ENCODE measurements around the gene IL20RA. TPM values are rescaled to one million over a fixed set of nuclear protein-coding genes. Genes with fewer than 3 reads are reported as not detected.

Gene IL20RA
- total RNA-seq, 1 experiment from 2014 or later: 1.6 TPM

DNA sequence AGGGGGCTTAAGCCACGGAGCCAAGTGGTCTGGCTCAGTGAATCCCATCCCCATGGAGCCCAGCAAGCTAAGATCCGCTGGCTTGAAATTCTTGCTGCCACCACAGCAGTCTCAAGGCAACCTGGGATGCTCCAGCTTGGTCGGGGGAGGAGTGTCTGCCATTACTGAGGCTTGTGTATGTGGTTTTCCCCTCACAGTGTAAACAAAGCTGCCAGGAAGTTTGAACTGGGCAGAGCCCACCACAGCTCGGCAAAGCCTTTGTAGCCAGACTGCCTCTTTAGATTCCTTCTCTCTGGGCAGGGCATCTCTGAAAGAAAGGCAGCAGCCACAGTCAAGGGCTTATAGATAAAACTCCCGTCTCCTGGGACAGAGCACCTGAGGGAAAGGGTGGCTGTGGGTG is 25.5 kb upstream of the IL20RA start:
- intact Hi-C loops (cut with micrococcal nuclease; ENCODE audit: unreplicated experiment): loop anchor here (10.0 kb wide), 1 partner anchor 106 kb away; no protein-coding TSS in a partner anchor
- Mint-ChIP-seq H3K27me3 (ENCODE audit: insufficient read depth, unreplicated experiment) (peaks cover 6% of the 10 kb centered on the region), H3K27ac (ENCODE audit: unreplicated experiment) (no peak overlapping the region), H3K4me3 (ENCODE audit: unreplicated experiment) (no peak overlapping the region), H3K9me3 (ENCODE audit: unreplicated experiment) (peaks cover 10% of the 10 kb centered on the region), H3K4me1 (ENCODE audit: low read depth, unreplicated experiment) (no peaks in the 10 kb centered on the region), H3K36me3 (ENCODE audit: insufficient read depth, unreplicated experiment) (no peaks in the 10 kb centered on the region)
- no TSS peak for BruUV-seq (replicated peaks)
- Histone ChIP-seq H3K4me3 (ENCODE audit: low read depth, low read length) (no peak overlapping the region), H3K9me3 (no peaks in the 10 kb centered on the region), H3K4me1 (no peaks in the 10 kb centered on the region), H3K27me3 (replicated peaks; ENCODE audit: control insufficient read depth, insufficient read depth, low read length) (no peaks in the 10 kb centered on the region), H3K36me3 (ENCODE audit: control insufficient read depth, insufficient read depth, low read length) (no peaks in the 10 kb centered on the region)
- ChIA-PET POLR2A (no interaction called here), CTCF (no interaction called here)
- DNase-seq: no peak
- TF ChIP-seq, protein P1, sequence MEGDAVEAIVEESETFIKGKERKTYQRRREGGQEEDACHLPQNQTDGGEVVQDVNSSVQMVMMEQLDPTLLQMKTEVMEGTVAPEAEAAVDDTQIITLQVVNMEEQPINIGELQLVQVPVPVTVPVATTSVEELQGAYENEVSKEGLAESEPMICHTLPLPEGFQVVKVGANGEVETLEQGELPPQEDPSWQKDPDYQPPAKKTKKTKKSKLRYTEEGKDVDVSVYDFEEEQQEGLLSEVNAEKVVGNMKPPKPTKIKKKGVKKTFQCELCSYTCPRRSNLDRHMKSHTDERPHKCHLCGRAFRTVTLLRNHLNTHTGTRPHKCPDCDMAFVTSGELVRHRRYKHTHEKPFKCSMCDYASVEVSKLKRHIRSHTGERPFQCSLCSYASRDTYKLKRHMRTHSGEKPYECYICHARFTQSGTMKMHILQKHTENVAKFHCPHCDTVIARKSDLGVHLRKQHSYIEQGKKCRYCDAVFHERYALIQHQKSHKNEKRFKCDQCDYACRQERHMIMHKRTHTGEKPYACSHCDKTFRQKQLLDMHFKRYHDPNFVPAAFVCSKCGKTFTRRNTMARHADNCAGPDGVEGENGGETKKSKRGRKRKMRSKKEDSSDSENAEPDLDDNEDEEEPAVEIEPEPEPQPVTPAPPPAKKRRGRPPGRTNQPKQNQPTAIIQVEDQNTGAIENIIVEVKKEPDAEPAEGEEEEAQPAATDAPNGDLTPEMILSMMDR (IDR thresholded peaks at IDR 0.05; ENCODE audit: insufficient read depth in 1 of 2, low read depth in 1 of 2, low read length in 1 of 2, severe bottlenecking in 1 of 2, unreplicated experiment in 1 of 2): no peak

DNA sequence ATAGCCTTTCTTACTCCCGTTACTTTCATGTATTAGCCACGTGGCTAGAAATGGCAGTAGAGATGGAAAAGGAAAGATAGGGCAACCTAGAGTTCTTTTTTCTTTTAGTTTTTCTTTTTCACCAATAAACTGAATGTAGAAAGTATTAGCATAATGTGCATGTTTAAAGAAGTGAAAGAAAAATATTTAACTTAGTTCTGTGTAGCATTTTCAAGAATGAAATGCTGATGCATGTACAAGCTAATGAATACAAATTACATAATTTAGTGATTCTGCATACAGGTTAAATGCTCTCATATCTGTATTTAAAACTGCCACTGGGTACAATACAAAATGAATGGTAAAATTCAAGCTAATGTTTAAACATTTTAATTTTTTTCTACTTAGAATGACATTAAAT is 22.6 kb upstream of the IL20RA start:
- Mint-ChIP-seq H3K4me3 (ENCODE audit: unreplicated experiment) (no peak overlapping the region), H3K9me3 (ENCODE audit: unreplicated experiment) (no peaks in the 10 kb centered on the region), H3K36me3 (ENCODE audit: insufficient read depth, unreplicated experiment) (no peaks in the 10 kb centered on the region), H3K27ac (ENCODE audit: unreplicated experiment) (no peak overlapping the region), H3K27me3 (ENCODE audit: insufficient read depth, unreplicated experiment) (peaks cover 2% of the 10 kb centered on the region), H3K4me1 (ENCODE audit: low read depth, unreplicated experiment) (no peaks in the 10 kb centered on the region)
- no peaks in the 10 kb centered on the region for H3K9me3 ChIP-seq
- POLR2A ChIA-PET: no interaction called here
- H3K4me3 ChIP-seq (ENCODE audit: low read depth, low read length): no peak overlapping the region
- TF ChIP-seq, protein P1 (IDR thresholded peaks at IDR 0.05; ENCODE audit: insufficient read depth in 1 of 2, low read depth in 1 of 2, low read length in 1 of 2, severe bottlenecking in 1 of 2, unreplicated experiment in 1 of 2): no peak
- H3K27me3 ChIP-seq (replicated peaks; ENCODE audit: control insufficient read depth, insufficient read depth, low read length): no peaks in the 10 kb centered on the region
- no peaks in the 10 kb centered on the region; the same call in 1 of the 2 replicates for H3K4me1 ChIP-seq
- BruUV-seq (replicated peaks): no TSS peak
- intact Hi-C loops (cut with micrococcal nuclease; ENCODE audit: unreplicated experiment): no loop called here
- no peaks in the 10 kb centered on the region for H3K36me3 ChIP-seq (ENCODE audit: control insufficient read depth, insufficient read depth, low read length)
- DNase-seq: no peak
- CTCF ChIA-PET: no interaction called here

DNA sequence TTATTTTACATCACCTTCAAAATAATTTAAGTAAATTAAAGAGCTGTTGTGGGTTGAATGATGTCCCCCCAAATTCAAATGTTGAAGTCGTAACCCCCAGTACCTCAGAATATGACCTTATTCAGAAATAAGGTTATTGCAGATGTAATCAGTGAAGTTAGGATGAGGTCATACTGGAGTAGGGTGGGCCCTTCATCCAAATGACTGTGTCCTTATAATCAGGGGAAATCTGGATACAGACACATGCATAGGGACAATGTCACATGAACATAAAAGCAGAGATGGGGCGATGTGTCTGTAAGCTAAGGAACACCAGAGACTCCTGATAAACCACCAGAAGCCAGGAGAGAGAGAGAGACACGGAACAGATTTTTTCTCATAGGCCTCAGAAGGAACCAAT is 13.3 kb upstream of the IL20RA start:
- no peak for DNase-seq
- no peak overlapping the region for H3K27ac Mint-ChIP-seq (ENCODE audit: unreplicated experiment)
- H3K4me1 ChIP-seq: no peaks in the 10 kb centered on the region; the same call in 1 of the 2 replicates
- no peaks in the 10 kb centered on the region for H3K36me3 ChIP-seq (ENCODE audit: control insufficient read depth, insufficient read depth, low read length)
- no peaks in the 10 kb centered on the region for H3K27me3 Mint-ChIP-seq (ENCODE audit: insufficient read depth, unreplicated experiment)
- ChIA-PET POLR2A (no interaction called here), CTCF (no interaction called here)
- no peaks in the 10 kb centered on the region for H3K36me3 Mint-ChIP-seq (ENCODE audit: insufficient read depth, unreplicated experiment)
- no peaks in the 10 kb centered on the region for H3K27me3 ChIP-seq (replicated peaks; ENCODE audit: control insufficient read depth, insufficient read depth, low read length)
- no peaks in the 10 kb centered on the region for H3K9me3 ChIP-seq
- H3K9me3 Mint-ChIP-seq (ENCODE audit: unreplicated experiment): peaks cover 8% of the 10 kb centered on the region
- H3K4me3 Mint-ChIP-seq (ENCODE audit: unreplicated experiment): no peak overlapping the region
- TF ChIP-seq, protein P1 (IDR thresholded peaks at IDR 0.05; ENCODE audit: insufficient read depth in 1 of 2, low read depth in 1 of 2, low read length in 1 of 2, severe bottlenecking in 1 of 2, unreplicated experiment in 1 of 2): no peak
- no peak overlapping the region for H3K4me3 ChIP-seq (ENCODE audit: low read depth, low read length)
- H3K4me1 Mint-ChIP-seq (ENCODE audit: low read depth, unreplicated experiment): no peaks in the 10 kb centered on the region
- intact Hi-C loops (cut with micrococcal nuclease; ENCODE audit: unreplicated experiment): no loop called here
- no TSS peak for BruUV-seq (replicated peaks)

All from Caco-2 (cell line).